Caco-2 (cell line): Measurements from ENCODE around the gene PIEZO1. TPM values are rescaled to one million over a fixed set of nuclear protein-coding genes. Genes with fewer than 3 reads are reported as not detected.

ENCODE experiments used
- BruUV-seq: library from RNA; stranded (reverse); fragments of 400-500 nt; replicated peaks from 2 replicates; lab custom pipeline; 2021; lab: Mats Ljungman, UMichigan
- CTCF ChIA-PET: fragments of 300-600 bp; sonication (Branson Sonifier 250); formaldehyde crosslinking; loops from one replicate; lab custom pipeline; 2022; ENCODE audit warnings: antibody characterized with exemption; lab: Charles Lee
- POLR2A ChIA-PET: fragments of 300-600 bp; sonication (Branson Sonifier 250); formaldehyde crosslinking; loops from one replicate; lab custom pipeline; 2022; ENCODE audit warnings: antibody characterized with exemption; lab: Charles Lee
- DNase-seq, 2 experiments: peaks; one replicate each; pipeline versions ENCODE4 v3.0.0 to v3.0.0-alpha.2; 2020 to 2022
- H3K27me3 ChIP-seq: replicated peaks from 2 replicates; pipeline ENCODE4 v1.6.0; 2011; ENCODE audit warnings: low read length; ENCODE audit not compliant: control insufficient read depth, insufficient read depth
- H3K36me3 ChIP-seq: 2 replicates; pipeline ENCODE4 v1.5.1; 2011; ENCODE audit warnings: low read length; ENCODE audit not compliant: control insufficient read depth, insufficient read depth
- H3K4me1 ChIP-seq: fragments of 250-450 bp; sonication (Bioruptor Pico); 2 replicates; pipeline ENCODE4 v1.5.1; 2020; ENCODE audit warnings: mild to moderate bottlenecking
- H3K4me3 ChIP-seq: 2 replicates; pipeline ENCODE4 v1.5.1; 2011; ENCODE audit warnings: low read depth, mild to moderate bottlenecking, control low read depth, low read length
- H3K9me3 ChIP-seq: fragments of 250-450 bp; sonication (Bioruptor Pico); 2 replicates; pipeline ENCODE4 v1.5.1; 2020; ENCODE audit warnings: mild to moderate bottlenecking, moderate library complexity
- H3K27ac Mint-ChIP-seq: one replicate; pipeline ENCODE4 v1.8.0; 2022; ENCODE audit warnings: mixed read lengths; ENCODE audit not compliant: unreplicated experiment
- H3K27me3 Mint-ChIP-seq: one replicate; pipeline ENCODE4 v1.8.0; 2022; ENCODE audit warnings: mixed read lengths; ENCODE audit not compliant: insufficient read depth, unreplicated experiment
- H3K36me3 Mint-ChIP-seq: one replicate; pipeline ENCODE4 v1.8.0; 2022; ENCODE audit warnings: mild to moderate bottlenecking, mixed read lengths; ENCODE audit not compliant: insufficient read depth, unreplicated experiment
- H3K4me1 Mint-ChIP-seq: one replicate; pipeline ENCODE4 v1.8.0; 2022; ENCODE audit warnings: low read depth, mixed read lengths; ENCODE audit not compliant: unreplicated experiment
- H3K4me3 Mint-ChIP-seq: one replicate; pipeline ENCODE4 v1.8.0; 2022; ENCODE audit warnings: mild to moderate bottlenecking, moderate library complexity, mixed read lengths; ENCODE audit not compliant: unreplicated experiment
- H3K9me3 Mint-ChIP-seq: one replicate; pipeline ENCODE4 v1.8.0; 2022; ENCODE audit warnings: mixed read lengths; ENCODE audit not compliant: unreplicated experiment
- CTCF ChIP-seq, 2 experiments: fragments of 200-600 bp in 1 of 2; IDR thresholded peaks; 1 replicate in 1 of 2; 2 replicates in 1 of 2; pipeline versions ENCODE4 v1.5.1 to v1.8.0; 2011 to 2022; ENCODE audit warnings: antibody characterized with exemption in 1 of 2, control low read depth in 1 of 2, inconsistent platforms in 1 of 2, low read depth in 1 of 2, low read length in 1 of 2, mild to moderate bottlenecking in 1 of 2, moderate library complexity in 1 of 2; ENCODE audit not compliant: insufficient read depth in 1 of 2, severe bottlenecking in 1 of 2, unreplicated experiment in 1 of 2
- intact Hi-C: fragments of 100-400 bp; cut with micrococcal nuclease; formaldehyde crosslinking; loops from one replicate; pipeline ENCODE4 v1.10.0; 2022; ENCODE audit not compliant: unreplicated experiment
- total RNA-seq: library from RNA; stranded (reverse); gene quantifications from 2 replicates; pipeline ENCODE4 v1.2.3, GENCODE V29; 2022

PIEZO1 gene
- total RNA-seq, 1 experiment from 2014 or later = 248 TPM

- Histone ChIP-seq H3K4me1 (no peaks in the 10 kb centered on the region), H3K36me3 (peaks cover 6% of the 10 kb centered on the region), H3K27me3 (no peaks in the 10 kb centered on the region), H3K9me3 (no peaks in the 10 kb centered on the region), H3K4me3 (no peak overlapping the region)
- POLR2A ChIA-PET = no interaction called here
- DNase-seq = no peak
- TF ChIP-seq CTCF (IDR thresholded peaks at IDR 0.05; ENCODE audit: insufficient read depth in 1 of 2, low read depth in 1 of 2, low read length in 1 of 2, severe bottlenecking in 1 of 2, unreplicated experiment in 1 of 2) = no peak
- H3K27ac Mint-ChIP-seq = no peak overlapping the region
- no TSS peak for BruUV-seq
- peaks cover 48% of the 10 kb centered on the region for H3K36me3 Mint-ChIP-seq
- CTCF ChIA-PET = no interaction called here
- H3K4me1 Mint-ChIP-seq = no peaks in the 10 kb centered on the region
- no peaks in the 10 kb centered on the region for H3K27me3 Mint-ChIP-seq
- intact Hi-C loops = no loop called here
- H3K9me3 Mint-ChIP-seq = no peaks in the 10 kb centered on the region
- H3K4me3 Mint-ChIP-seq = no peak overlapping the region
Measured at GRCh38 chr16:88732172-88732960, 52.7 kb downstream of the PIEZO1 start.

- peaks cover 6% of the 10 kb centered on the region for H3K36me3 ChIP-seq
- H3K4me3 ChIP-seq = no peak overlapping the region
- no peak for TF ChIP-seq CTCF (IDR thresholded peaks at IDR 0.05; ENCODE audit: insufficient read depth in 1 of 2, low read depth in 1 of 2, low read length in 1 of 2, severe bottlenecking in 1 of 2, unreplicated experiment in 1 of 2)
- no peaks in the 10 kb centered on the region for H3K4me1 ChIP-seq
- DNase-seq = no peak
- intact Hi-C loops = no loop called here
- H3K4me1 Mint-ChIP-seq = no peaks in the 10 kb centered on the region
- no TSS peak for BruUV-seq
- no peaks in the 10 kb centered on the region for H3K27me3 Mint-ChIP-seq
- CTCF ChIA-PET = no interaction called here
- H3K36me3 Mint-ChIP-seq = peaks cover 54% of the 10 kb centered on the region
- H3K9me3 Mint-ChIP-seq = no peaks in the 10 kb centered on the region
- H3K27ac Mint-ChIP-seq = peak overlapping the region; percentile 61
- POLR2A ChIA-PET = no interaction called here
- H3K9me3 ChIP-seq = no peaks in the 10 kb centered on the region
- no peaks in the 10 kb centered on the region for H3K27me3 ChIP-seq
- H3K4me3 Mint-ChIP-seq = peak overlapping the region; percentile 45
Measured at GRCh38 chr16:88731699-88732098, 53.3 kb downstream of the PIEZO1 start.

GRCh38 chr16:88730632-88731607 lies 54.1 kb downstream of the PIEZO1 start:
- Histone ChIP-seq H3K4me3 (no peak overlapping the region), H3K4me1 (no peaks in the 10 kb centered on the region), H3K27me3 (no peaks in the 10 kb centered on the region), H3K36me3 (peaks cover 4% of the 10 kb centered on the region), H3K9me3 (no peaks in the 10 kb centered on the region)
- no peak for DNase-seq
- no peaks in the 10 kb centered on the region for H3K9me3 Mint-ChIP-seq
- peak overlapping the region; percentile 45 for H3K4me3 Mint-ChIP-seq
- H3K36me3 Mint-ChIP-seq = peaks cover 60% of the 10 kb centered on the region
- POLR2A ChIA-PET = no interaction called here
- no peaks in the 10 kb centered on the region for H3K4me1 Mint-ChIP-seq
- BruUV-seq = no TSS peak
- CTCF ChIA-PET = no interaction called here
- intact Hi-C loops = no loop called here
- H3K27me3 Mint-ChIP-seq = no peaks in the 10 kb centered on the region
- H3K27ac Mint-ChIP-seq = peak overlapping the region; percentile 61
- TF ChIP-seq CTCF (IDR thresholded peaks at IDR 0.05; ENCODE audit: insufficient read depth in 1 of 2, low read depth in 1 of 2, low read length in 1 of 2, severe bottlenecking in 1 of 2, unreplicated experiment in 1 of 2) = no peak
